ENCODE results near the gene XCR1. TPM values are rescaled to one million over a fixed set of nuclear protein-coding genes. Genes with fewer than 3 reads are reported as not detected.

Gene XCR1
- total and polyA plus RNA-seq, 3 donors from 2014 or later, result 0.06 to 0.34 (median 0.16) TPM

DNA sequence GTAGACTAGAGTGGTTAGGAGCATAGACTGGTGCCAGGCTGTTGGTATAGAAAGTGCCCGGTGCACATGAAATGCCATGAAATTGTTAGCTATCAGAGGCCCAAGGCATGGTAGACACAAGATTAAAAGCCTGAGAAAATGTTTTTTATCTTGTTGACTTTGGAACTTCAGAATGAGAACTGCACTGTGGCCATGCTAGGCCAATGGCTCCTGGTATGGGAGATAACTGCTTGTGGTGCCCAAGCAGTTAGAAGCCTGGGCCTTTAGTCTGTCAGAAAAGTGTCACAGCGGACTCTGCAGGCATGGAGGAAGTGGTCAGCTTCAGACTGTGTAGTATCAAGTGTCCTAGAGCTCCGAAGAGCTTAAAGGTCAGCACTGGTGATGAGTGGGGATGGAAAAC is 43.5 kb downstream of the XCR1 start:
- Histone ChIP-seq H3K27me3 (no peaks in the 10 kb centered on the region), H3K9me3 (no peaks in the 10 kb centered on the region), H3K27ac (no peak overlapping the region), H3K4me3 (no peak overlapping the region), H3K36me3 (ENCODE audit: low read depth, missing control alignments) (no peaks in the 10 kb centered on the region), H3K4me1 (peaks cover 33% of the 10 kb centered on the region)
- TF ChIP-seq CTCF (IDR thresholded peaks at IDR 0.05) (no peak), POLR2A (IDR thresholded peaks at IDR 0.05) (no peak)
- intact Hi-C loops (cut with DNase I; ENCODE audit: low total_unique reads), result no loop called here
- WGBS, 2 donors, result 84 to 87% methylated on average over 3 of the region's 3 CpGs
- no peak for DNase-seq

GRCh38 chr3:45981346-45982074 is 45.8 kb downstream of the XCR1 start:
- Histone ChIP-seq H3K27ac (no peak overlapping the region), H3K27me3 (no peaks in the 10 kb centered on the region), H3K4me3 (no peak overlapping the region), H3K9me3 (no peaks in the 10 kb centered on the region), H3K4me1 (peaks cover 15% of the 10 kb centered on the region), H3K36me3 (ENCODE audit: low read depth, missing control alignments) (no peaks in the 10 kb centered on the region)
- no peak for DNase-seq
- intact Hi-C loops (cut with DNase I; ENCODE audit: low total_unique reads), result no loop called here
- no peak for TF ChIP-seq CTCF (IDR thresholded peaks at IDR 0.05)
- TF ChIP-seq POLR2A (IDR thresholded peaks at IDR 0.05), result no peak
- 51 to 61% methylated on average over 2 of the region's 2 CpGs for WGBS, 2 donors

GRCh38 chr3:45980819-45981218 is 46.5 kb downstream of the XCR1 start:
- no peak for DNase-seq
- intact Hi-C loops (cut with DNase I; ENCODE audit: low total_unique reads), result no loop called here
- TF ChIP-seq POLR2A (IDR thresholded peaks at IDR 0.05) (no peak), CTCF (IDR thresholded peaks at IDR 0.05) (no peak)
- Histone ChIP-seq H3K27me3 (no peaks in the 10 kb centered on the region), H3K27ac (no peak overlapping the region), H3K4me3 (no peak overlapping the region), H3K36me3 (ENCODE audit: low read depth, missing control alignments) (no peaks in the 10 kb centered on the region), H3K4me1 (peaks cover 8% of the 10 kb centered on the region), H3K9me3 (no peaks in the 10 kb centered on the region)
- WGBS, 2 donors, result 92 to 100% methylated on average over 2 of the region's 2 CpGs

DNA sequence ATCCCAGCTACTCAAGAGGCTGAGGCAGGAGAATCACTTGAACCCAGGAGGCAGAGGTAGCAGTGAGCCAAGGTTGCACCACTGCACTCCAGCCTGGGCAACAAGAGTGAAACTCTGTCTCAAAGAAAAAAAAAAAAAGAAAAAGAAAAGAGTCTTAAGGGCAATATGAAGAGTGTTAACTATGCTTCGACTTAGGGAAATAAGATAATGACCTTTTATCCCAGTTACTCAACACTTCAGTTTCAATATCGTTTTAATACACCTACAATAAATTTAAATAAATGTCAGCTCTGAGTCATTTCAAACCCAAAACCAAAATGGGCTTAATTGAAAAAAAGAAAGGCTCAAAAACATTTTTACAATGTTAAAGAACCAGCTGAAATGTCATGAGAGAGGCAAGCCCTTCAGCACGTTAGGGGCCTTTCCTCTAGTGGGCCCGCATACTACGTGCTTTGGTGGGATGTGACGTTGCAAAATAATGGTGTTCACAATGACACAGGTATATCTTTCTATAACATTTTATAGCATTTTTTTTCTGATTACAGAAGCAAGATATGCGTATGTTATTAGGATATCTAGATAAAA is 47.0 kb downstream of the XCR1 start:
- 84 to 97% methylated on average over 7 of the region's 7 CpGs for WGBS, 2 donors
- Histone ChIP-seq H3K4me3 (no peak overlapping the region), H3K9me3 (no peaks in the 10 kb centered on the region), H3K27me3 (no peaks in the 10 kb centered on the region), H3K36me3 (ENCODE audit: low read depth, missing control alignments) (no peaks in the 10 kb centered on the region), H3K4me1 (peaks cover 3% of the 10 kb centered on the region), H3K27ac (no peak overlapping the region)
- intact Hi-C loops (cut with DNase I; ENCODE audit: low total_unique reads), result no loop called here
- TF ChIP-seq POLR2A (IDR thresholded peaks at IDR 0.05), result no peak
- TF ChIP-seq CTCF (IDR thresholded peaks at IDR 0.05), result no peak
- DNase-seq, result no peak

DNA sequence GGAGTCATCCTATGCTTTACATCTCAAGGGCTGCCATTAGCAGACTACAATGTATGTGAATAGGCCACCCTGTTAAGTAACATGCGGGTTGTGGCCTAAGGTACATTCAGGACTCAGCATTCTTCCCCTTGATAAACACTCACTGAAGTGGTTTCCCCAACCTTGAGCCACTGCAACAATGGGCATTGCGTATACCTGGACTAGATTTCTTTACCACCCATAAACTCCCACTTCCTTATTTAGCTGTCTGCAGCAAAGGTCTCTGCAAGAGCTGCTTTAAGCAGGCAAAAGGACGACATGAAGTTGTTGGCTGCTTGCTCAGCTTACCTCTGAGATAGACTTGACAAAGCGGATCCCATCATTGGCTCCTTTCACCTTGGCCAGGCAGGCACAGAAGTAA is 47.9 kb downstream of the XCR1 start:
- DNase-seq, result no peak
- Histone ChIP-seq H3K27me3 (no peaks in the 10 kb centered on the region), H3K36me3 (ENCODE audit: low read depth, missing control alignments) (no peaks in the 10 kb centered on the region), H3K27ac (no peak overlapping the region), H3K9me3 (no peaks in the 10 kb centered on the region), H3K4me1 (no peaks in the 10 kb centered on the region), H3K4me3 (no peak overlapping the region)
- WGBS, 2 donors, result 85 to 96% methylated on average over 4 of the region's 4 CpGs
- intact Hi-C loops (cut with DNase I; ENCODE audit: low total_unique reads), result no loop called here
- TF ChIP-seq POLR2A (IDR thresholded peaks at IDR 0.05) (no peak), CTCF (IDR thresholded peaks at IDR 0.05) (no peak)
